Activated T-helper 1 cell treated with Interleukin-2 at 50 U/mL for 16 hours (primary cell): Measurements from ENCODE around the gene SOX6.

Experiments
- DNase-seq: peaks from one replicate; pipeline ENCODE4 v3.0.0-alpha.2; 2020; ENCODE audit warnings: low read depth

Gene SOX6

GRCh38 chr11:16271258-16271657, 85.1 kb downstream of the SOX6 start:
- no peak for DNase-seq

DNA sequence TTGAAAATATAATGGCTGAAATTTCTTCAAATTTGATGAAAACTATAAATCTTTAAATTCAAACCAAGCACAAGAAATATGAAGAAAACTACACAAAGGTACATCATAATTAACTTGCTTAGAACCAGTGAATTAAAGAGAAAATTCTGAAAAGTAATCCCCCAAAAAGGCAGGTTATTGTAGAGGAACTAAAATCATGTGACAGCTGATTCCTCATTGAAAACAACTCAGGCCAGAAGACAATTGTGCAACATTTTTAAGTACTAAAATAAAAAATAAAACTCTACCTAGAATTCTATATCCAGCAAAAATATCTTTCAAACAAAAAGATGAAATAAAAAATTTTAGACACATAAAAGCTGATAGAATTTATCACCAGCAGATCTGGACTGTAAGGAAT, 90.3 kb downstream of the SOX6 start:
- no peak for DNase-seq

DNA sequence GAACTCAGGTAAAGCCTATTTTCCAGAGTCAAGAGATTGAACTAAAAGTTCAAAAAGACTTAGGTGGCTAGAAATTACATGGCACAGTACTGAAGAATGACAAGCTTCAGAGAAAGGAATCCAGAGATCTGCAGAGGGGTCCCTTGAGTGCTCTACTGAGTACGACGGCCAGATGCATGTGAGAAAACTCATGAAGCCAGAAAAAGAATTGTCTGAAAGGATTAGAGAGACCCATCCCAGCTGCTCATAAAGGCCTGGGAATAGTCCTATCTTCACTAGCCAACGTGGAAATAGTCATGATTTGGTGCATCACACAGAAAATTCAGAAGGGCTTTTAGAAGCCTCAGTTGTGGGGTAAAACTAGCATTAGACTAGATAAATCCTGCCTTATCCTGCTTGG, 91.3 kb downstream of the SOX6 start:
- no peak for DNase-seq

DNA sequence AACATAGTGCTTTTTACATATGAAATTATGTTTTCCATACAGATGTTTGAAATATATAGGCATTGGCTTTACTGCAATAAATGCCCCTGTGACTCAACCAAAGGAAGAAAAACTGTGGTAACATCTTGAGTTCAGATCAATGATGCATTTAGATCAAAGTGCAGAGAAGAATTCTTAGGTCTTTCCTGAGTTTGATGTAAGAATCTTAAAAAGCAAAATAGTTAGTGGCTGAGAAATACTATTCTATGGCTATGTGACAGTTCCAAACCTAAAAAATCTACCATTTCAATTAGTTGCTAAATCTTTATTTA, 93.7 kb downstream of the SOX6 start:
- no peak for DNase-seq

DNA sequence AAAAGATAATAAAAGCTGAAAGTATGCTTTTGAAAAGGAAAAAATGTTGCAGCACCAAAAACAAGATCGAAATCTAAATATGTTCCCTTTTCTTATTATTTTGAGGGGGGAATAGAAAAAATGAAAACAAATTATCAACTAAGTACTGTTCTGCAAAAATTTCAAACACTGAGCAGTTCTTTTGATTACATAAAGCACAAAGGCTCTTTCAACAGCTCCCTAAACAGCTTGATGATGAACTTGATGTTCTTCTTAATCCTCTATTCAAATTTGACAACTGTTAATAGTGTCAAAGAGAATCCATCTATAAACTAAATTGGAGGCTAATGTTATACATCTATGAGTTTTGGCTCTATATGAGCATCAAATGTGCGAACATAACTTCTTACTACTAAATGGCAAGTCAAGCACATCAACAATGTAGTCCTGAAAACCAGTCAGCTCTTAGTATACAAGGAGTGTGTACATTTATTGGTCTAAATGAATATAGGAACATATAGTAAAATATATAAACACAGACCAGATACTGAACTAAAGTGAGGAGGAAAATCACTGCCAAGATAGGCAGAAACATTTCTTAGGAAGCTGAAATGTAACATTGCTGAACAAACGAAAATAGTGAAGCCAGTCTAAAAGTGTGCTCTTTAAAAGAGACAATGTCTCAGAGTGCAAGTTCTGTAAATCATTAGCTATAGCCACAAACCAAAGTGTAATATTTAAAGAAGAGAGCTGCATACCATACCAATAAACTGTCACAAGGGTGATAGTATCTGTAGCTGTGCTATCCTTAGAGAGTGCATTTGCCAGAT, 94.3 kb downstream of the SOX6 start:
- no peak for DNase-seq

DNA sequence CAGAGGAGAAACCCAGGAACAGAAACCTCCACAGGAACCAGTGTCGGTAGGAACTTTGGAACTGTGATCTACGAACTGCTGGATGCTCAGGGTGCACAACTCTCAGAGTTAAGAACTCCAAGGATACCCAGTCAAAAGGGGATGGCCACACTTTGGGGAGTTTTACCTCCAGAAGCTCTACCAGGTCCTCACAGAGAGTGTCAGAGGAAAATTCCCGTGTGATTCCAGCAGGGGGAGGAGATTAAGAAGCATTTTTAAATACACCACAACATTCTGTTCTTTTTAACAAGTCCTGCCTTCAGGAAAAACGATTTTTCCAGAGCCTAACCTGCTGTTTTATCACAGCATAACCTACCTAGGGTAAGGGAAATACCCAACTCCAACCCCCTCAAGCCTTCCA, 104.0 kb downstream of the SOX6 start:
- no peak for DNase-seq

DNA sequence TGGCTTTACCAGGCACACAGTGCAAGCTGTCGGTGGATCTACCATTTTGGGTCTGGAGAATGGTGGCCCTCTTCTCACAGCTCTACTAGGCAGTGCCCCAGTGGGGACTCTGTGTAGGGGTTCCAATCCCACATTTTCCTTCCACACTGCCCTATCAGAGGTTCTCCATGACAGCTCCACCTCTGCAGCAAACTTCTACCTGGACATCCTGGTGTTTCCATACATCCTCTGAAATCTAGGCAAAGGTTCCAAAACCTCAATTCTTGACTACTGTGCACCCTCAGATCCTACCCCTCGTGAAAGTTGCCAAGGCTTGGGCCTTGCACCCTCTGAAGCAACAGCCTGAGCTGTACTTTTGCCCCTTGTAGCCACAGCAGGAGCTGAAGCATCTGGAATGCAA, 108.1 kb downstream of the SOX6 start:
- no peak for DNase-seq

DNA sequence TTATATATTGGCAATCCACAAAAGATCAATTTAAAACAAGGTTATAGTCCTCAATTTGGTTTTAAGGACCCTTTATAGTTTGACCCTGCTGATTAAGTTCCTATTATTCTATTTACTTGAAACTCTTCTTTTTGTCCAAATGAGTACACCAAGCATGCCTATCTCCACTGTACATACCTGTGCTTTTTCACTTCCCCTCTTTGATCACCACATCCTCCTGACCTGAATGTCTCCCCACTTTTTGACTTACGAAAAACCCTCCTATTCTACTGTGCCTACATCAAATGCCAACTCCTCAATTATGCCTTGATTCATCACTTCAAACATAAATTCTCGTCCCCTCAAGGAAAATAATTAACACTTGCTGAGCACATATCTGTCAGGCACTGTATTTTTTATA, 113.5 kb downstream of the SOX6 start:
- DNase-seq: no peak

DNA sequence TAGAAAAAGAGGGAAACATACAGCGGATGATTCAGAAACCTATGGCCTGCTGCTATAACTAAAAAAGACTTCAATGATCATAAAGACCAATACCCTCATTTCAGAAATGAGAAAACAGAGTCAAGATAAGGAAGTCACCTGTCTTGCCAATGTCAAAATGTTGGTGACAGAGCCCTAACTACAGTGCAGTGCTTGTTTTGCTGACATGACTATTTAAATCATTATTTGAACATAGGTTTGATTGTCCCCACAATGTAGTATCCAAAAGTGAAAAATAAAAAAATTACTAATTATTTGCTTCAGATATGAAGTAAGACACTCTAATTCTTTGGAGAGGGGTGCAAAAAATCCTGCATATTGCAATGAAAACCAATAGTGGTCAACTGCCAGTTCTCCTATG, 115.7 kb downstream of the SOX6 start:
- DNase-seq: no peak

DNA sequence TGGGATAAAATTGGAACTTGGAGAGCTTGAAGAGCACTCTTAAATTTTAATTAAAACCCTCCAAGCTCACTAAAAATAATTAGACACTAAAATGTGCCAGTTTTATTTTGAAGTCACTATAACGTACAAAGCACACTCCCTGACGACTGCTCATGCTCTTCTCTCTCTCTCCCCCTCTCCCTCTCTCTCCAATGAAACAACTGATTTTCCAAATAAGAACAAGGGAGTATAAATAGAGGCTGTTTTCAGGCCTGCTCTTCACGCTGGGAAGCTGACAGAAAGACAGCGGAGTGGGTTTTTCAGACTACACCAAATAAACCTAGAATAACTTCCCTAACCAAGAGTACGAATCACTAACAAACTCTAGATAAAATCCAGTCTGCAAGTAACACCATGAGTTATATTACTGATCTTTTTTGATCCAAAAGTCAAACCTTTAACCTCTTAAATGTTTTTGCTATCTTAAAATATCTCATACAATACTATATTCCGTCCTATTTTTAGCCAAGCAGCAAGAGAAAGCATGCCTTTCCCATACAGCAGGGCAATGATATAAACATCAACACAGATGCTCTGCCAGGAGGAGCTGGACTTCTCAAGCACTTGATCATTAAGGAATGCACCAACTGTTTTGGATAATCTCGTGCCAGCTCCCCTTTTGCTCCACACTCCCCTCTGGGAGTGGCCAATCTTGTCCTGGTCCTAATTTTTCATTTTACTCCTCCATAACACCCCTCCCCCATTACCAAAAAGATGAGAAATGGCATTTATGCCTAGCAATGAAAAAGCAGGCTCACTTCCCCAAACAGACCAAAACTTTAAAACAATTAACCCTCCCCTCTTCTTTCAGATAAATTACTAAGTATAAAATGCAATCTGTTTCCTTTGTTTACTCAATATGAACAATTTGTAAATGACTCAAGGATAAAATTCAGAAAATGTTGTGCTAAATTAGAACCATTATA, 116.9 kb downstream of the SOX6 start:
- no peak for DNase-seq

- no peak for DNase-seq
Measured at GRCh38 chr11:16226245-16226644, 130.1 kb downstream of the SOX6 start.

DNA sequence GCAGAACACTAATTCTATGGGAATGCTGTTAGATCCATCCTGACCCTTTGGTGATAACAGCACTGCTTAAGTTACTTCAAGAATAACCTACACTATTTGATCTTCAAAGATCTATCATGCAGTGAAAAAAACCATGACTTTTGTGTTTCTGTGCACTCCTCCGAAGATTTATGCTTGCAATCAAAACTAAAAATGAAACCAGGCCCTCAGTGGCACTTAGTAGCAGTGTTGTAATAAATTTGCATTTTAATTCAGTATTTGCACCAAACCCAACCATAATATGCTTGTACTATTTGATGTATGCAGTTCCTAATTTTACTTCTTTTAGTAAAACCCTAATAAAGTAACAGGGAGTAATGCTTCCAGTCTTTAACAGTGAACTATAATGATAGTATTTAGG, 130.7 kb downstream of the SOX6 start:
- DNase-seq: no peak

- DNase-seq: no peak
Measured at GRCh38 chr11:16223558-16223957, 132.8 kb downstream of the SOX6 start.

- no peak for DNase-seq
Measured at GRCh38 chr11:16217631-16218030, 138.7 kb downstream of the SOX6 start.

- no peak for DNase-seq
Measured at GRCh38 chr11:16216831-16217230, 139.5 kb downstream of the SOX6 start.

GRCh38 chr11:16215352-16215751, 141.0 kb downstream of the SOX6 start:
- DNase-seq: no peak

DNA sequence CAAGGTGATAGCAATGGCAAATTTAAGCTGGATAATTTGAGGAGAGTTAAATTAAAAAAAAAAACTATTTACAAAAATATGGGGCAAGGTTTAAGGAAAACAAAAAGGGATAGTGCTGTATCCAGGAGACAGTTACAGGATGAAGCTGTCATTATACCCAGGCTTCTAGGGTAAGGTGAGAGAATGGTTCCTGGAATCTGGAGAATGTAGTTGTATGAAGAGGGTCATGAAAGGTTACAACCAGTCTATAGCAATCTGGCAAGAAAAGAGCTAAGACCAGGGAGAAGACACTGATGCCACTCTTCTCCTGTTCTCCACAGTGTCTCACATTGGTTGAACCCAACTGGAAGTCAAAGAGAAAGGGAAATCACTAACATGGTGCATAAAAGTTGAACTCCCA, 144.9 kb downstream of the SOX6 start:
- DNase-seq: no peak

DNA sequence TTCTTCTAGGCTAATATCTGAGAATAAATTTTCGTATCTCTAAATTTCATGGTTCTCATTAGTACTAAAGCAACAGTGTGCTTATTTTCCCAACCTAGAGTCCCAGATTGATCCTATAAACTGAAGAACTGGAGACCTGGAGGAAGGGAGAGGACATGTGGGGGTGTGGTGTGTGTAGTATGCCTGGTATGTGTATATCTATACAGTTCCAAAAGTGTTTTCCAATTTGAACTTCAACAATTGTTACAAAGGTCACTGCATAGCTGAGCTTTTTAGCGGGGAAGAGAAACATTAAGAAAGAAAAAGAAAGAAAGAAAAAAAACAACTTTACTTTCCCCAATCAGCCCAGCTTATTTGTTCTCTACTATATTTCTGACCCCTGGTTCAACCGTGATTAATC, 152.1 kb downstream of the SOX6 start:
- no peak for DNase-seq

DNA sequence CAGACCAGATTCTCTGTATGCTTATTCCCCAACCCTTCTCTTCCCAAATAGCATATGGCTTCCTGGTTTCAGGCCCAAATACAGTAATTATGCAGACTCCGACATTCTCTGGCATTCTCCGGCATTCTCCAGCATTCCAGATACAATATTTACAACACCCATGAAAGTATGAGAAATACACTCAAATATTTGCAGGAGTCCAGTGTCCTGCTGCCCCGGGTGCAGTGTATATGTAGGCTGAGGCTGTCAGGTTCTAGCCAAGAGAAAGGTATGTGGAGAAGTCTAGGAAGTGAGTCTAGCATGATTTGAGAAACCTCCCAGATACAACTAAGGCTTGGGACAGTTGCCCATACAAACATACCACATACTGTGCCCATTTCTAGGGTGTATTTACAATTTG, 160.7 kb downstream of the SOX6 start:
- no peak for DNase-seq

DNA sequence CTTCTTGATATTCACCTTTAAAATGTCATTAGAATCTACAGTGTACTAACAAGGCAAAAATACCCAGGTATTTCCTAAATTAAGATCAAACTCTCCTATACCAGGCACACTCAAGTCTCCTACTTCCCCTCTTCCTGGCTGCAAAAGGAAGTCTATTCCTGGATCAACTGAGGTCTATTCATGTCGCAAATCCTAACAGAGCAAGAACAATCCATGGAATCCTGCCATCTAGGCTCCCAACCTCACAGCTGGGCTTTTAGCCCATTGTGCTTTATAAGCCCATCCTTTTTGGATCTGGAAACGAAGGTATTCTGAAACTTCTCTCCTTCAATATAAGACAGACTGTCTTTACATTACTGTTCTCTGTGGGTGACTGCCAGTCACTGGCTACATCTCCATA, 161.8 kb downstream of the SOX6 start:
- DNase-seq: no peak

DNA sequence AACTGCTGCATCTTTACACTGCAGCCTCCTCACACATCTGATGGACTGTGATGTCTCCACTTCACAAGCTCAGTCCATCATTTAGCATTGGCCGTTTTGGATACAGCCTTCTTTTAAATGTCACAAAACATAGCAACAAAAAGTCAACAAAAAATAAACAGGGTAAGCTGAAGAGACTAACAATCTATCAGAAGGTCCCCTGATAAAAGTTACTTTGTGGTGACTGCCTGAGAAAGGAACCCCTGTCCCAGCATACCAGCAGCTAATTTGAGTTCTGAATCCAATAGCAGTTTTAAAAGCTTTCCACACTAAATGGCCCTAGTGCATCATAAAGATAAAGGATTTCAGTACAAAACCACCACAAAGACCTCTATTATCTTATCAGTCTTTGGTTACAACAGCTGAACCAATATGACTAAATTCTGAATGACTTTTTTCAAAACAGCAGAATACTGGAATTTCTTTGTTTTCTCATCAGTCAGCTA, 162.4 kb downstream of the SOX6 start:
- no peak for DNase-seq

DNA sequence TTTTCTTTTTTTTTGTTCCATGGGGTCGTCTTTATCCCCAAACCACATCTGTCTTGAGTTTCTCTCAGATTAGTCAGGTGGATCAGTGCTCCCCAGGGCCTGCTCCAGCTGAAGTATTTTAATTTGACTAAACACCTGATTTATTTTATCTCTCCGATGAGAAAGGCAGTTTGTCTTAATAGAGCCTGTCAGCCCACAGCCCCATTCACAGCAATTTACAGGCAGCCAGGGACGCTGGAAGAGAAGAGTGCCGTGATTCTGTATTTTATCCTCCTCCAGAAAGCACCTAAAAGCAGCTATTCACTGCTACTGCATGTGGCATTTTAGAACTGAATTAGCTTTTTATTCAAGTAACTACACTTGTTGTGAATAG, 164.5 kb downstream of the SOX6 start:
- no peak for DNase-seq

DNA sequence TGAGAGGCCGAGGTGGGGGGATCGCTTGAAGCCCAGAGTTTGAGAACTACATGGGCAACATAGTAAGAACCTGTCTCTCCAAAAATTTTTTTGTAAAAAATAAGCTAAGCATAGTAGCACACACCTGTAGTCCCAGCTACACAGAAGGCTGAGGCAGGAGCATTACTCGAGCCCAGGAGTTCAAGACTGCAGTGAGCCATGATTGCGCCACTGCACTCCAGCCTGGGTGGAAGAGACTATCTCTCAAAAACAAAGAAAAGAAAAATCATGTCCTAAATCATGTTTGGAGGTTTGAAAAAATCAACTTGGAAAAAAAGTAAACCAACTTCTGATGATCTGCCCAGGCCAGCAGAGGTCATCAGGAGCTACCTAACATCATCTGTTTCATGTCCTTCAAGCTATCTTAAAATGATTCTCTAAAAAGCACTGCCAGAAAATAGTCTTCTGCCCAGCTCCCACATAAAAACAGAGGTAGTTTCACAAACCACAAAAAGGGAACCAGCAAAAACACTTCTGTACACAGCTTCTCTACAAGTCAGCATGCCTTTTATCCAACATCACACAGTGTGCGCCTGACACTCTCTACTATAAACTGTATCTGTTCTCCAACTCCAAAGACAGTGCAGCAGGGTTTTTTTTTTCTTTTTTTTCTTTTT, 165.0 kb downstream of the SOX6 start:
- no peak for DNase-seq
